ENCODE results near the gene NEK11.
"Not testable (repeated sequence)": the region's sequence is repeated elsewhere in the genome, so short reads cannot be mapped to it uniquely, and the experiment has no call there.

Gene NEK11

GRCh38 chr3:131361464-131362421 lies 335.1 kb downstream of the NEK11 start:
- H3K4me3 ChIP-seq (ENCODE audit: low read depth, low read length) = peak overlapping the region; percentile 75
- peak; percentile 99 for DNase-seq (ENCODE audit: low read depth)
- TF ChIP-seq CTCF (IDR thresholded peaks at IDR 0.05; ENCODE audit: control insufficient read depth, extremely low read depth, insufficient read depth) = no peak

GRCh38 chr3:131363275-131363674 lies 336.6 kb downstream of the NEK11 start:
- peak overlapping the region; percentile 75 for H3K4me3 ChIP-seq (ENCODE audit: low read depth, low read length)
- DNase-seq (ENCODE audit: low read depth) = no peak
- no peak for TF ChIP-seq CTCF (IDR thresholded peaks at IDR 0.05; ENCODE audit: control insufficient read depth, extremely low read depth, insufficient read depth)

- DNase-seq (ENCODE audit: low read depth) = no peak
- no peak overlapping the region for H3K4me3 ChIP-seq (ENCODE audit: low read depth, low read length)
- no peak for TF ChIP-seq CTCF (IDR thresholded peaks at IDR 0.05; ENCODE audit: control insufficient read depth, extremely low read depth, insufficient read depth)
Measured at GRCh38 chr3:131370935-131371687, 344.4 kb downstream of the NEK11 start.

GRCh38 chr3:131371688-131372066 lies 345.0 kb downstream of the NEK11 start:
- H3K4me3 ChIP-seq (ENCODE audit: low read depth, low read length) = no peak overlapping the region
- TF ChIP-seq CTCF (IDR thresholded peaks at IDR 0.05; ENCODE audit: control insufficient read depth, extremely low read depth, insufficient read depth) = no peak
- no peak for DNase-seq (ENCODE audit: low read depth)

GRCh38 chr3:131374741-131375140 lies 348.1 kb downstream of the NEK11 start:
- TF ChIP-seq CTCF (IDR thresholded peaks at IDR 0.05; ENCODE audit: control insufficient read depth, extremely low read depth, insufficient read depth) = no peak
- DNase-seq (ENCODE audit: low read depth) = no peak
- H3K4me3 ChIP-seq (ENCODE audit: low read depth, low read length) = no peak overlapping the region

GRCh38 chr3:131380821-131381444 lies 354.3 kb downstream of the NEK11 start:
- peak overlapping the region; percentile 59 for H3K4me3 ChIP-seq (ENCODE audit: low read depth, low read length)
- not testable (repeated sequence) for DNase-seq (ENCODE audit: low read depth)
